Skeletal muscle cell (primary cell): ENCODE data around the gene PEPD.
"Not testable (repeated sequence)": the region's sequence is repeated elsewhere in the genome, so short reads cannot be mapped to it uniquely, and the experiment has no call there.

ENCODE experiments used
- DNase-seq: peaks from one replicate; pipeline ENCODE4 v3.0.0-alpha.2; 2010; ENCODE audit warnings: low read depth
- H3K4me3 ChIP-seq: 2 replicates; pipeline ENCODE4 v1.5.1; 2011; ENCODE audit warnings: low read depth, mild to moderate bottlenecking, control low read depth, low read length, moderate library complexity

Gene PEPD

GRCh38 chr19:33484226-33484774, 37.3 kb downstream of the PEPD start:
- no peak overlapping the region for H3K4me3 ChIP-seq
- DNase-seq = no peak

GRCh38 chr19:33482476-33482875, 39.1 kb downstream of the PEPD start:
- no peak overlapping the region for H3K4me3 ChIP-seq
- DNase-seq = no peak

GRCh38 chr19:33481863-33482262, 39.7 kb downstream of the PEPD start:
- no peak for DNase-seq

GRCh38 chr19:33479570-33479969, 42.0 kb downstream of the PEPD start:
- DNase-seq, H3K4me3 ChIP-seq: not testable (repeated sequence)

More at GRCh38 chr19:33481863-33482262, 39.7 kb downstream of the PEPD start:
- H3K4me3 ChIP-seq = no peak overlapping the region

GRCh38 chr19:33477781-33478180, 43.8 kb downstream of the PEPD start:
- no peak overlapping the region for H3K4me3 ChIP-seq
- no peak for DNase-seq

- no peak overlapping the region for H3K4me3 ChIP-seq
- DNase-seq = no peak
Measured at GRCh38 chr19:33476151-33476707, 45.4 kb downstream of the PEPD start.

- DNase-seq = no peak
- H3K4me3 ChIP-seq = no peak overlapping the region
Measured at GRCh38 chr19:33473653-33474305, 47.8 kb downstream of the PEPD start.

GRCh38 chr19:33472691-33473652, 48.6 kb downstream of the PEPD start:
- no peak overlapping the region for H3K4me3 ChIP-seq
- DNase-seq = peak; percentile 86

- H3K4me3 ChIP-seq = no peak overlapping the region
- no peak for DNase-seq
Measured at GRCh38 chr19:33472226-33472625, 49.4 kb downstream of the PEPD start.

- no peak overlapping the region for H3K4me3 ChIP-seq
- no peak for DNase-seq
Measured at GRCh38 chr19:33471111-33471996, 50.2 kb downstream of the PEPD start.

- H3K4me3 ChIP-seq = no peak overlapping the region
- no peak for DNase-seq
Measured at GRCh38 chr19:33470686-33471085, 50.9 kb downstream of the PEPD start.

GRCh38 chr19:33470040-33470330, 51.6 kb downstream of the PEPD start:
- DNase-seq = no peak
- no peak overlapping the region for H3K4me3 ChIP-seq

- no peak overlapping the region for H3K4me3 ChIP-seq
- no peak for DNase-seq
Measured at GRCh38 chr19:33469171-33470039, 52.2 kb downstream of the PEPD start.

GRCh38 chr19:33468361-33469170, 53.0 kb downstream of the PEPD start:
- no peak for DNase-seq

GRCh38 chr19:33467851-33468250, 53.7 kb downstream of the PEPD start:
- DNase-seq = no peak
- no peak overlapping the region for H3K4me3 ChIP-seq

More at GRCh38 chr19:33468361-33469170, 53.0 kb downstream of the PEPD start:
- H3K4me3 ChIP-seq = no peak overlapping the region

GRCh38 chr19:33465834-33466233, 55.8 kb downstream of the PEPD start:
- no peak for DNase-seq
- H3K4me3 ChIP-seq = no peak overlapping the region

- DNase-seq = no peak
- H3K4me3 ChIP-seq = no peak overlapping the region
Measured at GRCh38 chr19:33465371-33465770, 56.2 kb downstream of the PEPD start.

GRCh38 chr19:33464733-33465115, 56.9 kb downstream of the PEPD start:
- H3K4me3 ChIP-seq = no peak overlapping the region
- no peak for DNase-seq
